ENCODE results near the gene MTX1.
"Not testable (repeated sequence)": the region's sequence is repeated elsewhere in the genome, so short reads cannot be mapped to it uniquely, and the experiment has no call there.

The MTX1 gene
- long read RNA-seq, transcript MTX1-202 (8 exons, 1,632 nt): major isoform, 95 of 105 reads
- long read RNA-seq, partial matches to known transcripts: 1 of 105 reads
- long read RNA-seq, other reads (novel, unspliced or antisense): 5 of 105 reads

- H3K4me3 ChIP-seq (replicated peaks; ENCODE audit: insufficient read depth, low read length): peak within 1 kb of the TSS; percentile 99
- TF ChIP-seq GABPA (IDR thresholded peaks at IDR 0.05; ENCODE audit: low read depth) (peak; percentile 70), SPI1 (IDR thresholded peaks at IDR 0.05; ENCODE audit: borderline replicate concordance, low read depth) (no peak), REST (IDR thresholded peaks at IDR 0.05; ENCODE audit: insufficient replicate concordance, low read depth) (peak; percentile 27), POLR2AphosphoS5 (IDR thresholded peaks at IDR 0.05; ENCODE audit: low read depth) (peak; percentile 75; the same call in 1 of the 2 replicates), CTCF (IDR thresholded peaks at IDR 0.05; ENCODE audit: insufficient read depth, low read length) (no peak)
- H3K27me3 ChIP-seq (ENCODE audit: insufficient read depth, poor library complexity, severe bottlenecking): no peaks in the 10 kb centered on the region
- peak; percentile 76 to 82 for DNase-seq (ENCODE audit: low read depth in 1 of 2, low spot score in 1 of 2)
- H3K27ac ChIP-seq (replicated peaks): peak within 1 kb of the TSS; percentile 99
These were observed at the start of gene MTX1 for GRCh38 chr1:155208541-155209311. Gene MTX1, plus strand, starts transcription at chr1:155208695. Its CDS starts 110 bp downstream, at chr1:155208805.

- Histone ChIP-seq H3K27me3 (ENCODE audit: insufficient read depth, poor library complexity, severe bottlenecking) (peaks cover 2% of the 10 kb centered on the region), H3K27ac (replicated peaks) (no peak overlapping the region), H3K4me3 (replicated peaks; ENCODE audit: insufficient read depth, low read length) (no peak overlapping the region)
- DNase-seq (ENCODE audit: low read depth in 1 of 2, low spot score in 1 of 2): no peak
- TF ChIP-seq REST (IDR thresholded peaks at IDR 0.05; ENCODE audit: insufficient replicate concordance, low read depth) (no peak), POLR2AphosphoS5 (IDR thresholded peaks at IDR 0.05; ENCODE audit: low read depth) (no peak), CTCF (IDR thresholded peaks at IDR 0.05; ENCODE audit: insufficient read depth, low read length) (no peak)
These were observed 49.5 kb upstream of the MTX1 start for GRCh38 chr1:155158991-155159390.

GRCh38 chr1:155160128-155160527, 48.4 kb upstream of the MTX1 start:
- H3K27me3 ChIP-seq (ENCODE audit: insufficient read depth, poor library complexity, severe bottlenecking): peaks cover 2% of the 10 kb centered on the region
- no peak overlapping the region for H3K4me3 ChIP-seq (replicated peaks; ENCODE audit: insufficient read depth, low read length)
- no peak for DNase-seq (ENCODE audit: low read depth in 1 of 2, low spot score in 1 of 2)
- H3K27ac ChIP-seq (replicated peaks): no peak overlapping the region
- no peak for TF ChIP-seq SPI1 (IDR thresholded peaks at IDR 0.05; ENCODE audit: borderline replicate concordance, low read depth)
- no peak for TF ChIP-seq GABPA (IDR thresholded peaks at IDR 0.05; ENCODE audit: low read depth)

- H3K4me3 ChIP-seq (replicated peaks; ENCODE audit: insufficient read depth, low read length); H3K27me3 ChIP-seq (ENCODE audit: insufficient read depth, poor library complexity, severe bottlenecking); H3K27ac ChIP-seq (replicated peaks); DNase-seq (ENCODE audit: low read depth in 1 of 2, low spot score in 1 of 2): not testable (repeated sequence)
These were observed 45.9 kb upstream of the MTX1 start for GRCh38 chr1:155162631-155163030.

GRCh38 chr1:155163785-155164184, 44.7 kb upstream of the MTX1 start:
- not testable (repeated sequence) for H3K27me3 ChIP-seq (ENCODE audit: insufficient read depth, poor library complexity, severe bottlenecking); DNase-seq (ENCODE audit: low read depth in 1 of 2, low spot score in 1 of 2); H3K27ac ChIP-seq (replicated peaks); H3K4me3 ChIP-seq (replicated peaks; ENCODE audit: insufficient read depth, low read length)

GRCh38 chr1:155164625-155165024, 43.9 kb upstream of the MTX1 start:
- not testable (repeated sequence) for DNase-seq (ENCODE audit: low read depth in 1 of 2, low spot score in 1 of 2); H3K27me3 ChIP-seq (ENCODE audit: insufficient read depth, poor library complexity, severe bottlenecking); H3K4me3 ChIP-seq (replicated peaks; ENCODE audit: insufficient read depth, low read length); H3K27ac ChIP-seq (replicated peaks)

All from HL-60 (cell line).